Measurements from ENCODE around the gene ZNF598.
"Not testable (repeated sequence)": the region's sequence is repeated elsewhere in the genome, so short reads cannot be mapped to it uniquely, and the experiment has no call there.

The ZNF598 gene

GRCh38 chr16:1957434-1958142 lies 52.0 kb downstream of the ZNF598 start:
- not testable (repeated sequence) for DNase-seq

GRCh38 chr16:1953734-1954133 lies 55.9 kb downstream of the ZNF598 start:
- no peak for DNase-seq

- no peak for DNase-seq
Observed at GRCh38 chr16:1950559-1950958, 59.1 kb downstream of the ZNF598 start.

- no peak for DNase-seq
Observed at GRCh38 chr16:1950047-1950446, 59.6 kb downstream of the ZNF598 start.

- no peak for DNase-seq
Observed at GRCh38 chr16:1949507-1949906, 60.1 kb downstream of the ZNF598 start.

Data from stimulated activated CD4-positive, alpha-beta T cell treated with anti-CD3 and anti-CD28 coated beads, Interleukin-2, amount 100 ng/mL, for 24 hours (primary cell).